HG03060 (cell line): ENCODE measurements around the gene GARS1.
"Not testable (repeated sequence)": the region's sequence is repeated elsewhere in the genome, so short reads cannot be mapped to it uniquely, and the experiment has no call there.

Experiments
- ATAC-seq: cut with Tn5 transposase; IDR thresholded peaks from one replicate; pipeline ENCODE4 v1.9.1; 2021; ENCODE audit warnings: low read depth, moderate number of reproducible peaks; ENCODE audit not compliant: unreplicated experiment

The GARS1 gene

DNA sequence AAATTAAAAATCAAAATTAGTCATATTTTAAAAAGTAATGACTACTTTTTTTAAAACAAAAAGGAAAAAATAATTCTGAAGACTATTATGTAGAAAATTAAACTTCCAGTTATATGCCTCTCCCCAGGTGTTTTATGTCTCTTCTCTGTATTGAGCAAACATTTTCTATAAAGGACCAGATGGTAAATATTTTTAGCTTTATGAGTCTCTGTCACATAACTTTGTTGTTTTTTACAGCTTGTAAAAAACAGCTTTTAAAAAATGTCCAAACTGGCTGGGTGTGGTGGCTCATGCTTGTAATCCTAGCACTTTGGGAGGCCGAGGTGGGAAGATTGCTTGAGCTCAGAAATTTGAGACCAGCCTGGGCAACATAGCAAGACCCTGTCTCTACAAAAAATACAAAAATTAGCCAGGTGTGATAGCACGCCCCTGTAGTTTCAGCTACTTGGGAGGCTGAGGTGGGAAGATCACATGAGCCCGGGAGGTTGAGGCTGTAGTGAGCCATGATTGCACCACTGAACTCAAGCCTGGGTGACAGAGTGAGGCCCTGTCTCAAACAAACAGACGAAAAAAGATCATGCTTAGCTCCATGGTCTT is 23.5 kb downstream of the GARS1 start:
- no peak for ATAC-seq

DNA sequence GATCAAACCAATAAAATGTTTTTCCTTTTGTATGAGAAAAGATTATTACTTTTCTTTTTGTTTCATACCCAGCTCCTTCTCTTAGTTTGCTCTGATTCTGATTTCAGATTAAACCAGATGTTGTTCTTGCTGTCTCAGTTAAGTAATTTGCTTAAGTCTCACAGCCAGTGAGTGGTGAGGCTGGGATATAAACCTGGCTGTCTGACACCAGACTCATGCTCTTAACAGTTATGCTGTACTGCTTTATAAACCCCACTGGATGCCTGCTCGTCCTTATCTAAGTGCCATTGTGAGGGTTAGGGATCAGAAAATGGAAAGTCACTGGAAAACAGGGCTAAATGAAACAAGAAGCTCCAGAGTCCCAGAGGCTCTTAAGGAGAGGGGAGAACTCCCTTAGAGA is 24.3 kb downstream of the GARS1 start:
- no peak for ATAC-seq

DNA sequence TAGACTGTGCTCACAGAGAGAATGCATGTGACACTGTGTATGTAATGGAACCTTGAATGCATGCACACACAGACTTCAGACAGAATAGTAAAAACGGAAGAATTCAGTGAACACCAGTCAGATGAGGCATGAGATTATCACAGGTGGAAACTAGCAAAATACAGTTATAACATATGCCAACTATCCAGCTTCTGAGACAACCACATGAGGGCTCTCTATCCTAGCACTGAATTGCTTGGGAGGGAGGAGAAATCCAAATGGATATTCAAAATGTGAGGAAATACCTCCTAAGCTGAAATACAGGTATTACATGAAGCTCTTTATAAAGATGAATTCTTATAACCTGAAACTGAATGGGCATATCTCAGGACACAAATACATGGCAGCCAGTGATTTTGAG is 30.6 kb downstream of the GARS1 start:
- no peak for ATAC-seq

DNA sequence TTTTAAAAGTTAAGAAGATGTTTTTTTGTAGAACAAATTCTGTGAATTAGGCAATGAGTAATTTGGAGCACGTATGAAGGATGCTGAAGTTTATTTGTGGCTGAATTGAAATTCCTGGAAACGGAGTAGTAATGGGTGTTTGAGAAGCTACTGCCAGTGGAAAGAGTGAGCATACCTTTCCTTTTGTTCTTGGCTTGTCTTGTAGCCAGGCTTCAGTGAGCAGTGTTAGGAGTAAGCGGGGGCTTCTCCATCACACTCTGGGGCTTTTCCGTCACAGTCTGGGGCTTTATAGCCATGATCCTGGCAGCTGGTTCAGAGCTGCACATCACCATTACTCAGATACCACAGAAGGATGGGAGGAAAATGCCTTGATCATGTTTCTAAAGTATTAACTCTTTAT is 32.3 kb downstream of the GARS1 start:
- ATAC-seq, result no peak

DNA sequence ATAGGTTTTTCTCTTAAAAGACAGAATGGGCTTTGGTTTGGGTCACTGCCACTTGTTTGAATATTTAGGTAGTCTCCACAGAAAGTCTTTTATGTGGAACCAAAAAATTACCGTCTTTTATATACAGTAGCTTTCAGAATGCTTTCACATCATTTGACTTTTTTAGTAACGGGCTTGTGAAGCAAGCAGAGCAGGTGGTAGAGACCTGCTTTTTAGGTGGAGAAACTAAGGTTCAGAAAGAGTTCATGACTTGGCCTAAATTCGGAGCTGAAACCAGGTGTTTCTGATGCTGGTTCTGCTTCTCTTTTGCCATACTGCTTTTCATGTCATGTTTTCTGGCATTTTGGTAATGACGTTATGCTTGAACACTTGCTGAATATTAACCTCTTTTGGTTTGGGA is 36.3 kb downstream of the GARS1 start:
- ATAC-seq, result no peak

DNA sequence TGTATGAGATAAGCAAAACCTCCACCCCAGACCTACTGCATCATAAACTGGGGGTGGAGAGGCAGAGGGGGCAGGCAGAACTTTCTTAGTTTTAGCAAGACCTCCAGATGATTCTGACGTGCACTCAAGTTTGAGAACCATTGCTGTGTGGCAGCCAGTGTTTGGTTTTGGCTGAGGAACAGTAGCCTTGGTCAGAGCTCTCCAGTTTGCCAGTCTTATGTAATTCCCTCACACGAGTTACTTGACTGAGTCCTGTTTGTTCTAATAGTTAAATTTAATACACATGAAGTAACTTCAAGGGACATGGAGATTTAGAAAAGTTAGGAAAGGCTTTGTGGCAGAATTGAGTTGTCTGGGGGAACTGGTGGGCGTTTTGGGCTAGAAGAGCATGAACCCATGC is 38.5 kb downstream of the GARS1 start:
- ATAC-seq, result no peak

DNA sequence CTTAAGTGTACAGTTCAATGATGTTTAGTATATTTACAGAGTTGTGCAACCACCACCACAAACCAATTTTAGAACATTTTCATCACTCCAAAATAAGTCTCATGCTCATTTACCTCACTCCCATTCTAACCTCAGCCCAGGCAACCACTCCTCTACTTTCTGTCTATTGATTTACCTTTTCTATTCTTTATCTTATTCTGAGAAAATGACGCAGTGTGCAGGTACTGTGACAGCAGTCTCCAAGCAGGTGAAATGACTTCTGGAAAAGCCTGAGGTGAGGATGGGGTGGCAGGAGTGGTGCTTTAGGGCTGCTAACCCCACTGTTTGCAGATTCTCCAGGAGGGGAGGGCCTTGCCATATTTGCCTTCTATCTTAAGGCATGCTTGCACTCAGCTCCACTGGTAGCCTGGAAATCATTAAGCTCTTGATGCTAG is 39.5 kb downstream of the GARS1 start:
- ATAC-seq, result no peak

DNA sequence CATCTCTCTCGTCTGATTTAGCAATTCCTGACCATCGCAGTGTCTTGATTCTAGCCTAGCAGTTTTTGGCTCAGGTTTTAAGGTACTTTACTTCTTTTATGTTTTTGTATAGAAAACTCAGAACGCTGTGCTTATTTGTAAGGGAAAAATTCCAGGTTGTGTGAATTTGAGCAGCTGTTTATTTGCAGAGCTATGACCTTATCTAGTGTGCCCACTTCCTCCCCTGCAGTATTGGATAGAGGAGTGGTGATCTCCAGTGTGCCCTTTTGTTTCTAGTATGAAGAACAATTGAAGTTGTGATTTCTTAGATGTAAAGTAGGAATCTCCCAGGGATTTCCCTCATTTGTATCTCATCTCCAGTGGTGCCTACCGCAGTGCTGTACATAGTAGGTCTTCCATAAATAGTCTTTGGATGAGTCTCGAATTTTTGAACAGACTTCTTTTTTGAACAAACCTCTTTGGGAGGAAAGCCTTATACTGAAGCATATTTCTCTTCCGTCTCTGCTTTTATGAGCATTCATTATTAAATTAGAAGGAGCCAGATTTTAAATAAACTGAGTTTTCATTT is 40.0 kb downstream of the GARS1 start:
- no peak for ATAC-seq

DNA sequence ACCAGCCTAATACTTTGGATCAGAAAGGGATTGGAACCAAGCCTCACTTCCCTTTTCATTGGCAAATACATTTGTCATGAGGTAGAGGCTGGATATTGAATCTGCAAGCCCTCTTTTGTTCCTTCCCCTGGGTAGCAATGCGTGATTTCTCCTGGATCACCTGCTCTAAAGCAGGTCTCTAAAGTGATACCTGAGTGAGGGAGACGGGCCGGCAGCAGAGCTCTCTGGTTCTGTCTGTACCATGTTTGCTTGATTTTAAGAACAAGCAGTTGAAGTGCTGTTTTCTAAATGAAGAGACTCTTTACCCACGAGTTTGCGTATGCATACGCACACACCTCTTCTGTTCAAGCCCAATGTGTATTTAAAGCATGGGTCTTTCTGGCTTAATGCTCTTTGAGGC is 41.1 kb downstream of the GARS1 start:
- no peak for ATAC-seq

DNA sequence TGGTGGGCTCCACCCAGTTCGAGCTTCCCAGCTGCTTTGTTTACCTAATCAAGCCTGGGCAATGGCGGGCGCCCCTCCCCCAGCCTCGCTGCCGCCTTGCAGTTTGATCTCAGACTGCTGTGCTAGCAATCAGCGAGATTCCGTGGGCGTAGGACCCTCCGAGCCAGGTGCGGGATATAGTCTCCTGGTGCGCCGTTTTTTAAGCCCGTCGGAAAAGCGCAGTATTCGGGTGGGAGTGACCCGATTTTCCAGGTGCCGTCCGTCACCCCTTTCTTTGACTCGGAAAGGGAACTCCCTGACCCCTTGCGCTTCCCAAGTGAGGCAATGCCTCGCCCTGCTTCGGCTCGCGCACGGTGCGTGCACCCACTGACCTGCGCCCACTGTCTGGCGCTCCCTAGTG is 47.6 kb downstream of the GARS1 start:
- not testable (repeated sequence) for ATAC-seq

DNA sequence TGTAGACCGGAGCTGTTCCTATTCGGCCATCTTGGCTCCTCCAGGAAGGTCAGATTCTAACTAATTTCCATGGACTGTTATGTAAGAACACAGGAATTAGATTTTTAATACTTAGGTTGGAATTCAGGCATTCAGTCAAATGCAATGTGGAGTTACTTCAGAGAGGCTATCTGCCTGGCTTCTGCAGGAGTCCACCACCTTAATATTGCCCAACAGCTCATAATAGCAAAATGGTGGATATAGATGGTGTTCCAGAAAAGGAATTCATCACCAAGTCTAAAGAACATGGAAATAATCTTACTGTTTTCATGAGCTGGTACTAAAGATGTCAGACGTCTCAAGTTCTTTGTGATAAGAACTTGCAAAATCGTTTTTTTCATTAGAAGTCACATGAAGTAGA is 48.1 kb downstream of the GARS1 start:
- ATAC-seq, result no peak

DNA sequence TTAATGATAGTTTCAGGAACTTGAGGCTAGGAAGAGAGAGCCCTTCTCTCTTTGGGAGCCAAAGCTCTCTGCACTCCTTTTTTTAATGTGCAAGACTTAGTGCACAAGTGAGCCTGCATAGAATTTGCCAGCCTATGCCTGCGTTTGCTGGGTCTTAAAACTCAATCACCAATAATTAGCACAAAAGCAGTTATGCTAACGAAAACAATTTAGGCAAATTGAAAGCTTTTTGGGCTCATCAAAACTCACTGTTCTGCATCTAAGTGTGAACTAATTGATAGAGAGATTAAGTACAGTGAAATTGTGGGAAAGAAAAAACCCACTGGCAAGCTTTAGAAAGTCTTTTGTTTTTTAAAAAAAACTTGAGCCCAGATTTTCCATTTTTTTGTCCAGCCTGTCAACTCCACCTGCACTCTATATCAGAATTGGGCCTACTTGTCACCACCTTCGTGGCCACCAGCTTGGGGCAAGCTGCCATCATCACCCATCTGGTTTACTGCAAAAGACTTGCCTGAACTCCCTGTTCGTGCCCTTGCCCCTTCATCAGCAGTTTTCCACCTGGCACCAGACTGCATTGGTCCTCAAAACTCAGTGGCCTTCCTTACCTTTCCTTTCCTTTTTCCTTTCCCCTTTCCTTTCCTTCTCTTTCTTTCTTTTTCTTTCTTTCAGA is 49.7 kb downstream of the GARS1 start:
- ATAC-seq, result no peak

DNA sequence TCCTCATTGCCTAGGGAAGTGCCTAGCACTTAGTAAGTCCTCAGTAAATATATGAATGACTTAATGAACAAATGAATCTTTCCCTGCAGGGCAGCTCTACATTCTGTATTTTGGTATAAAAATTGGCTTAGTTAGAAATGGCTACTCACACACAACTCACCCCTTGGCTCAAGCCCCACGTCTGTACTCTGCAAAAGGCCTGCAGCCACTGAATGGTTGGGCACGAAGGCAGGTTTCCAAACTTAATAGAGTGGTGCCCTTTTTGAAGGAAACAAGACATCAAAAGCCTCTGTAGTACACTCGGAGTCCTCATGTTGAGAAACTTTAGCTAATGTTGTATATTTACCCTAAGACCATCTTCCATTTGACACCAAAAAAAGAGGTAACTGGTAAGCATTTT is 51.0 kb downstream of the GARS1 start:
- ATAC-seq, result no peak

DNA sequence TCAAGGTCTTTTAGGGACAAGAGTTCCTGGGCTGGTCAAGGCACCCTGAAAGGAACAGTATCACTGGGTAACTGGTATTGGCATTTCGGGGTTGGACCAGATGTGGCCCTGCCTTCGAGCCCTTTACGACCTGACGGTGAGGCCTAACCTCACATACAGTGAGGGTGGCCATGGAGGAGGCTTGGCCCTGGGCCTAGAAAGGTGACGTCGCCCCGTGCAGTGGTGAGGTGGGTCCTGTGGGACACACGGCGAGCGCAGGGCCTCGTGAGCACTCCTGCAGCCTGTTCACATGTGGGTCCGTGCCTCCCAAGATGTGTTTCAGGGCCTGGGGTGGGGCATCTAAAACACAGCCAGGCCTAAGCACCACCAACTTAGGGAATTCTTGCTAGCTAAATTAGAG is 51.5 kb downstream of the GARS1 start:
- ATAC-seq, result no peak

DNA sequence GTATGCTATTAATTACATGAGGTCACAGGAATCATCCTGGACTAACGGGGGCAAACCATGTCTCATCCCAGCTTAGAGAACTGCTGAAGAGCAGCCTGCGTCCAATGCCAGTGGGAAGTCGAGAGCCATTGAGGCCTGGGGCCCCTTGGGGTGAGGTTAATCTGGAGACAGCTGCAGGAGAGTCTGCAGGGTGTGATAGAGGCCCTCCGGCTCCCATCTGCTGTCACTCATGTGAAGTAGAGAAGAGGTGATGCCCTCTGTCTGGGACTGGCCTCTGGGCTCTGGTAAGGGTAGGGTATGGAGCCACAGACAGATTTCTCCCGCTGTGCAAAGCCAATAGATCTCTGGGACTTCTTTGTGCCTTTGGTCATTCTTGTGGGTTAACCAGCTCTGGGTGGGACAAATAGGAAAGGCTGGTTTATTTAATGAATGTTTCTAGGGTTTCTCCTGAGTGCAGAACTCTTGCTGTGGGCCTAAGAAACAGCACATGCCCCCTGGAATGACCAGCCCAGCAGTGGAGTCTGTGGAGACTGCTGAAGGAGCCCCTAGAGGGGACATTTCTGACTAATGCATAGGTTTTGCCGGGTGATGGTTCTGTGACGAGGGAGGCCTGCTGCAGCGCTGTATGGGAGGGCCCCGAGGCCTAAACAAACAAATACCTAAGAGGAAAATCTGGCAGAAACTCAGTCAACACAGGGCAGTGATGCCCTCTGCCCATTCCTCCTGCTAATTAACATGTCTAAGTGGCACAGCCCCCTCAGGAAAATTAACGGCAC is 53.1 kb downstream of the GARS1 start:
- ATAC-seq, result no peak

DNA sequence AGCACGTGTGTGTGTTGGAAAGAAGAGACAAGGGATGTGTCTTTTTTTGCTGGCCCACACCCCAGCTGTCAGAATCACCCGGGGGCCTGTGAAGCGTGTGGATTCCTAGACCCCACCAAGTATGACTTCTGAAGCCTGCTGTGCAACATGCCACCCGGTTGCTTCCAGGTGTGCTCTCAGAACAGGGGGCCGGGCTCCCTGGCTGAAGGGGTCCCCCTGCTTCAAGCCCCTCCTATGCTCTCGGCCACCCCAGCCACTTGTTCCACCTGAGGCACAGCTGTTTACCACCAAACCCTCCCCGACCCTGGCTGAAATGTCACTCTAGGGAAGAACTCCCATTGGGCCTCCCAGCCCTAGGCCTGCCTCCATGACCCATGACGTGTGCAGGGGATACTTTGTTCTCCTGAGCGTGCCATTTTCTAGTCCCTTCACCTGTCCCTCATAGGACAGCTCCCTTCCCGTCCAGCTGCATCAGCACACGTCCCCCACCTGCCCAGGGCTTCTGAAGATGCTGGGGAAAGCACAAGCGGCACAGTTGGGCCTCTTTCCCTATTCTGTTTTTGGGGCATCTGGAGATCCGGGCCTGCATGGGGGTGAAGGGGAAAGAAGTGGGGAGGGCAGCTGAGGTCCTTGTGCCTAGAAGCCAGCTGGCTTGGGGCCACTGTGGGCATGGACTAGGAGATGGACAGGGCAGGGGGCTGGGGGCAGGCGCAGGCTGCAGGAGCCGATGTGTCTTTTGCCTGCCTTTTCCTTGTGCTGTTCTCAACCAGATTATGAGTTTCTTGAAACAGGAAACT is 54.3 kb downstream of the GARS1 start:
- no peak for ATAC-seq

DNA sequence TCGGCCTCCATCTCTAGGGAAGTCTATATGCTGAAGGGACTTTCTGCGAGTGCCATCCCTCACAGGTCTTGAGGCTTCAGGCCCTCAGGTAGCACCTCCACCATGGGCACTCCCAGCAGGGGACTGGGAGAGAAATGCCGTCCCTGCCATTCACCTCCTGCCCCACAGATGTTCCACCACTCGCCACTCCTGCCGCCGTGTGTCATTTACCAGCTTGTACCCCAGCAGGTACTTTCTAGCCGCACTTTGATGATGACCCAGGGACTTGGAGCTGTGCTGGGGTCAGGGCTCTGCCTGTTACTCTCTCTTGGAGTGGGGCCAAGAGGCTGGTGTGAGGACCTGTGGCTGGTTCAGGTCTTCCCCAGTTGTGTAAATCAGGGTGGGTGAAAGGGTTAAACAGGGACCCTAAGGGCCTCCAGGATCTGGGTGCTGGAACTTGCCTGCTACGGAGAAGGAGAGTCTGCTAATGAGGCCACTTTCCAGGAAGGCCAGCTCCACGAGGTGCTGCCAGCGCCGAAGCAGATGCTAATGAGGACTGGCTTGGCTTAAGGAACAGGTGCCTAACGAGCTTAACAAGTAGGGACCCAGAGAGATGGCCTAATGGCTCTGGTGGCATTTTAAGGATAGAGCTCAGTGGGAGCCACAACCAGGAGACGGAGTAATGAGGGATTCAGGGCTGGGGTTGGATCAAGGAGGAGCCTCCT is 55.2 kb downstream of the GARS1 start:
- no peak for ATAC-seq

DNA sequence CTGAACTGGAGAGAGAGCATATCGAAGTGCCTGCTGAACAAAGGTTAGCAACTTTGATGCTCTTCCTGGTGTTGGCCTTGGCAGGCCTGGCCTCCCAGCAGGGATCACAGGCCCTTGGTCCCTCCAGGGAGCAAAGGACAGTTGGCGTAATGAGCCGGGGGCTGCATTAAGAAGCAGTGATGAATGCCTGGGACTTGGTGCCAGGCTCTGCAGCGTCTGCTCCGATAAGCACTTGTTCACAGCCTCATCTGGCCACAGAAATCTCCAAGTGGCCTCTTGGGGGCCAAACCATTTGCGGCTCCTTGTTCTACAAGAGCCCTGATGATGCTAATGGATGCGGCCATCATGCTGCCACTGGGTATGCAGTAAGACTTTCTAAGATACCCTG is 55.7 kb downstream of the GARS1 start:
- ATAC-seq, result no peak

DNA sequence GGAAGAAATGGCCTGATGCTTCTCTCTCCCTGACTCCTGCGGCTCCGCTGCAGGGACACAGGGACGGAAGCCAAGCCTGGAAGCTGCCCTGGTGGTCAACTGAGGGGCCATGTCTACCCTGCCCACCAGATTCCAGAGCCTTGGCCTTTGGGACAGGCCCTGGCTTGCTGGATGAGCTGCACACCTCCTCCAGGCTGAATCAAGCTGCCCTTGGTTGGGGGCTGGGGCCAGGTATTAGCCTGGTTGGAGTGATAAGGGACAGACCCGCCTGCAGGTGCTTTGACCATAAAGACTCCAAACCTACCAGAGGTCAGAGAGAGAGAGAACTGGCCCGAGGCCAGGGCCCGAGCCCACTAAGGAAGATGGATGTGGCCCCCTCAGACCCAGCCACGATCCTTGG is 57.5 kb downstream of the GARS1 start:
- ATAC-seq, result no peak
